Esophagus (tissue), 2 donors: Measurements from ENCODE around the gene DCTPP1. TPM values are rescaled to one million over a fixed set of nuclear protein-coding genes. Genes with fewer than 3 reads are reported as not detected.
"Not testable (repeated sequence)": the region's sequence is repeated elsewhere in the genome, so short reads cannot be mapped to it uniquely, and the experiment has no call there.

Source experiments
- H3K27ac ChIP-seq, 2 donors: one replicate each; pipeline ENCODE4 v1.5.1; 2013; ENCODE audit warnings: low read depth in 2 of 2, mild to moderate bottlenecking in 2 of 2, inconsistent platforms in 1 of 2, low read length in 1 of 2, moderate library complexity in 1 of 2
- H3K27me3 ChIP-seq, 2 donors: one replicate each; pipeline ENCODE4 v1.6.1; 2013; ENCODE audit warnings: low read length in 2 of 2, control low read depth in 1 of 2, mild to moderate bottlenecking in 1 of 2; ENCODE audit not compliant: insufficient read depth in 2 of 2, control insufficient read depth in 1 of 2
- H3K36me3 ChIP-seq, 2 donors: one replicate each; pipeline ENCODE4 v1.6.1; 2013; ENCODE audit warnings: low read length in 1 of 2; ENCODE audit not compliant: control insufficient read depth in 2 of 2, insufficient read depth in 2 of 2
- H3K4me1 ChIP-seq, 2 donors: one replicate each; pipeline ENCODE4 v1.6.1; 2013; ENCODE audit warnings: low read length in 1 of 2; ENCODE audit not compliant: control insufficient read depth in 2 of 2, insufficient read depth in 2 of 2
- H3K4me3 ChIP-seq, 2 donors: one replicate each; pipeline ENCODE4 v1.5.1; 2013; ENCODE audit warnings: low read length in 2 of 2, mild to moderate bottlenecking in 2 of 2, low read depth in 1 of 2, moderate library complexity in 1 of 2
- H3K9me3 ChIP-seq, 2 donors: one replicate each; pipeline ENCODE4 v1.6.1; 2013; ENCODE audit warnings: mild to moderate bottlenecking in 2 of 2, low read depth in 1 of 2, low read length in 1 of 2, moderate library complexity in 1 of 2; ENCODE audit not compliant: control insufficient read depth in 2 of 2, insufficient read depth in 1 of 2
- WGBS, 2 donors: extraction: QIAGEN DNeasy Blood & Tissue Kit; methylation state at CpG; one replicate each; pipeline ENCODE4 v1.1.7; 2013; 5-methylcytosine and 5-hydroxymethylcytosine counted together
- polyA plus RNA-seq, 2 donors: library from polyadenylated mRNA; stranded (reverse); fragments of 200-250 nt; gene quantifications; one replicate each; pipeline ENCODE4 v1.2.3, GENCODE V29; 2013
- donor health status: healthy with polysubstance abuse.
- donor health status: Bipolar disorder and iron deficiency.

DCTPP1 gene
- polyA plus RNA-seq, 2 donors = 9.5 to 32.6 TPM

DNA sequence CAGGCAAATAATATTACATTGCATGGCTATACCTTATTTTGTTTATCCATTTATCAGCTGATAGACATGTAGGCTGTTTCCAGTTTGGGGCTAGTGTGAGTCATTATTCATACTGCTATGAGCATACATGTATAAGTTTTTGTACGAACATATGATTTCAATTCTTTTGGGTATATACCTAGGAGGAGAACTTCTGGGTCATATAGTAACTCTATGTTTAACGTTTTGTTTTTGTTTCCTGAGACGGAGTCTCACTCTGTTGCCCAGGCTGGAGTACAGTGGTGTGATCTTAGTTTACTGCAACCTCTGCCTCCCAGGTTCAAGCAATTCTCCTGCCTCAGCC, 40.3 kb upstream of the DCTPP1 start:
- WGBS, 2 donors = 72 to 78% methylated on average over 3 of the region's 3 CpGs
- H3K36me3 ChIP-seq = no peaks in the 10 kb centered on the region
- no peak overlapping the region for H3K27ac ChIP-seq
- no peak overlapping the region for H3K4me3 ChIP-seq
- H3K27me3 ChIP-seq = no peaks in the 10 kb centered on the region
- H3K4me1 ChIP-seq = no peaks in the 10 kb centered on the region
- H3K9me3 ChIP-seq = no peaks in the 10 kb centered on the region

DNA sequence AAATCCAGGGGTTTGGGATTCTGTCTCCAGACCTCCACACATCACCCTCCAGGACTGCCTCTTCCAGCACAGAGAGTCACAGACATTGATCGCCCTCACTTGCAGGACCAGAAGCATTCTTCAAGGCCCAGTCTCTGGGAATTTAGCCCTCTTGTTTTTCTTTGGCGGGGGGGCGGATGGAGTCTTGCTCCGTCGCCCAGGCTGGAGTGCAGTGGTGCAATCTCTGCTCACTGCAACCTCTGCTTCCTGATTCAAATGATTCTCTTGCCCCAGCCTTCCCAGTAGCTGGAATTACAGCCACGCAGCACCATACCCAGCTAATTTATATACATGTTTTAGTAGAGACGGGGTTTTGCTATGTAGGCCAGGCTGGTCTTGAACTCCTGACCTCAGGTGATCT, 34.2 kb upstream of the DCTPP1 start:
- Histone ChIP-seq H3K9me3 (no peaks in the 10 kb centered on the region), H3K4me1 (no peaks in the 10 kb centered on the region), H3K27me3 (no peaks in the 10 kb centered on the region), H3K4me3 (no peak overlapping the region), H3K27ac (no peak overlapping the region), H3K36me3 (no peaks in the 10 kb centered on the region)
- 91 to 92% methylated on average over 7 of the region's 7 CpGs for WGBS, 2 donors

DNA sequence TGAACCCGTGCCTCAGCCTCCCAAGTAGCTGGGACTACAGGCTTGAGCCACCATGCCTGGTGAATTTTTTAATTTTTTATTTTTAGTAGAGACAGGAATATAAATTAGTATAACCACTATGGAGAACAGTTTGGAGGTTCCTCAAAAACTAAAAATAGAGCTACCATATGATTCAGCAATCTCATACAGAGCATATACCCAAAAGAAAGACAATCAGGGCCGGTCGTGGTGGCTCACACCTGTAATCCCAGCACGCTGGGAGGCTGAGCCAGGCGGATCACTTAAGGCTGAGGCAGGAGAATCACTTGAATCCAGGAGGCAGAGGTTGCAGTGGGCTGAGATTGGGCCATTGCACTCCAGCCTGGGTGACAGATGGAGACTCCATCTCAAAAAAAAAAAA, 31.6 kb upstream of the DCTPP1 start:
- not testable (repeated sequence) for H3K36me3 ChIP-seq, H3K27ac ChIP-seq, H3K9me3 ChIP-seq, H3K4me1 ChIP-seq, H3K4me3 ChIP-seq, H3K27me3 ChIP-seq
- 86 to 89% methylated on average over 5 of the region's 5 CpGs for WGBS, 2 donors

DNA sequence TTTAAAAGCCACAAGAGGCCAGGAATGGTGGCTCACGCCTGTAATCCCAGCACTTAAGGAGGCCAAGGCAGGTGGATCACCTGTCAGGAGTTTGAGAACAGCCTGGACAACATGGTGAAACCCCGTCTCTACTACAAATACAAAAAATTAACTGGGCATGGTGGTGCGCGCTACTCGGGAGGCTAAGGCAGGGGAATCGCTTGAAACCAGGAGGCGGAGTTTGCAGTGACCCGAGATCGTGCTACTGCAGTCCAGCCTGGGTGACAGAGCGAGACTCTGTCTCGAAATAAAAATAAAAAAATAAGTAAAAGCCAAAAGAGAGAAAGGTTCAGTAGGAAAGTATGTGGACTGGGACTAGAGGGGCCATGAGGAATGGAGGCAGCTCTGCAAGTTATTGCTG, 29.6 kb upstream of the DCTPP1 start:
- Histone ChIP-seq H3K27ac (no peak overlapping the region), H3K4me3 (no peak overlapping the region), H3K27me3 (no peaks in the 10 kb centered on the region), H3K36me3 (no peaks in the 10 kb centered on the region), H3K4me1 (no peaks in the 10 kb centered on the region), H3K9me3 (no peaks in the 10 kb centered on the region)
- 83 to 87% methylated on average over 11 of the region's 11 CpGs for WGBS, 2 donors

DNA sequence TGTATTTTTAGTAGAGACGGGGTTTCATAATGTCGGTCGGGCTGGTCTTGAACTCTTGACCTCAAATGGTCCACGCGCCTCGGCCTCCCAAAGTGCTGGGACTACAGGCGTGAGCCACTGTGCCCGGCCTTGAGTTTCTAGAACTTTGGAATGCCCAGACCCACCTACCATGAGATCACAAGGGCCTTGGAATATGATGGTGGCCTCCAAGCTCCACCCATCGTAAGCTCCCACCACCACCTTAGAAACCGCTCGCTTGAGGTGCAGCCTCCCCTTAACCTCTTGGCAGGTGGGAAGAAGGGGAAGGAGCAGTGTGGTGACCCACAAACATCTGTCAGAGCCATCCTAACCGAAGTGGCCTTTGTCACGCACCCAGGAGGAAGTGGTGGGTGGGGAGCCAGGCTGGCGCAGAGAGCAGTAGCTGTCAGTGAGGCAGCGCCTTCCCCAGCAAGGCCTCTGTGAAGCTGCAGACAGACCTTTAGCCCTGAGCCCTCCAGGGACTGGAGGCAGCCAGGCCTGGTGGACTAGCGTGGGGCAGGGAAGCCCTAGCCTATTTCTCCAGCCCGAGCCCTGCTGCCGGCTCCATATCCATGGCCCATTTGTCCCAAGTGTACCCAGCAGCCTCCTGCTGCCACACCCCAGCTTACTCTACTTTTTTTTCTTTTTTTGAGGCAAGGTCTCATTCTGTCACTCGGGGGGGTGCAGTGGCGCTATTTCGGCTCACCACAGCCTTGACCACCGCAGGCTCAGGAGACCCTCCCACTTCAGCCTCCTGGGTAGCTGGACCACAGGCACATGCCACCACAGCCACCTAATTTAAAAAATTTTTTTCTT, 28.9 kb upstream of the DCTPP1 start:
- Histone ChIP-seq H3K9me3 (no peaks in the 10 kb centered on the region), H3K27ac (no peak overlapping the region), H3K4me1 (no peaks in the 10 kb centered on the region), H3K4me3 (no peak overlapping the region), H3K36me3 (no peaks in the 10 kb centered on the region), H3K27me3 (no peaks in the 10 kb centered on the region)
- 70 to 74% methylated on average over 22 of the region's 22 CpGs for WGBS, 2 donors

DNA sequence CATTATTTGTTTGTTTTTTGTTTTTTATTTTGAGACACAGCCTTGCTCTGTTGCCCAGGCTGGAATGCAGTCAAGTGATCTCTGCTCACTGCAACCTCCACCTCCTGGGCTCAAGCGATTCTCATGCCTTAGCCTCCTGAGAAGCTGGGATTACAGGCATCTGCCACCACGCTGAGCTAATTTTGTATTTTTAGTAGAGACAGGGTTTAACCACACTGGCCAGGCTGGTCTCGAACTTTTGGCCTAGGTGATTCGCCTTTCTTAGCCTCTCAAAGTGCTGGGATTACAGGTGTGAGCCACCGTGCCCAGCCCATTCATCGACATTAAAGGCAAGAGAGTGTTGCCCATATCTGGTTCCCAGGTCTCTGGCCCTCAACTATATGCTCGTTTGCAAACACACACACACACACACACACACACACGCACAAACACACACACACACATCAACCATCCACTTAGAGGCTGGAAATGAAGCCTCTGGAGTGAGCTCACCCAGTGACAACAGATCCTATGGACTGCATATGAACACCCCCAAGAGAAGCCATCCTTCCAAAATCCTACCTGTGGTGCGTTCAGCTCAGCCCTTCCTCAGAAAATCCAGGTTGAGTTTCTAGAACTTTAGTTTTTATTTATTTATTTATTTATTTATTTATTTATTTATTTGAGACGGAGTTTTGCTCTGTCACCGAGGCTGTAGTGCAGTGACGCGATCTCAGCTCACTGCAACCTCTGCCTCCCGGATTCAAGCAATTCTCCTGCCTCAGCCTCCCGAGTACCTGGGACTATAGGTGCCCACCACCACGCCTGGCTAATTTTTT, 28.1 kb upstream of the DCTPP1 start:
- Histone ChIP-seq H3K27me3 (no peaks in the 10 kb centered on the region), H3K4me3 (no peak overlapping the region), H3K27ac (no peak overlapping the region), H3K4me1 (no peaks in the 10 kb centered on the region), H3K36me3 (no peaks in the 10 kb centered on the region), H3K9me3 (no peaks in the 10 kb centered on the region)
- 89 to 91% methylated on average over 16 of the region's 16 CpGs for WGBS, 2 donors

DNA sequence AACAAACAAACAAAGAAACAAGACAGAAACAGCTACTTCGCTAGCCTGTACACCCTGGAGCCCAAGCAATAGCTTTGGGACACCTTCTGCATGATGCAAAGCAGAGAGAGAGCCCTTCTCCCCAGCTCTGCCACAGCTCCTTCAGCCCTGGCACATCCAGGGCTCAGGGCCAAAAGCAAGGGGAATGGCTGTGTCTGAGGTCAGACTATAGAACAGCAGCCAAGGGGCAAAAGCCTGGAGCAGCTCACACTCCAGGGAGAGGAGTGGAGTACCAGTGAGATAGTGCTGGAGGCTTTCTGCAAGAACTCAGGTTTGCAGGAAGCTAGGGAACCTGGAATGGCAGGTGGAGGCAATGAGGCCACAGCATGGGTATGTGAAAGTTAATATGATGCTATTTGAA, 27.4 kb upstream of the DCTPP1 start:
- Histone ChIP-seq H3K36me3 (no peaks in the 10 kb centered on the region), H3K27me3 (no peaks in the 10 kb centered on the region), H3K4me1 (no peaks in the 10 kb centered on the region), H3K4me3 (no peak overlapping the region), H3K27ac (no peak overlapping the region), H3K9me3 (no peaks in the 10 kb centered on the region)
- WGBS, 2 donors = 86 to 94% methylated on average over 1 of the region's 1 CpG

DNA sequence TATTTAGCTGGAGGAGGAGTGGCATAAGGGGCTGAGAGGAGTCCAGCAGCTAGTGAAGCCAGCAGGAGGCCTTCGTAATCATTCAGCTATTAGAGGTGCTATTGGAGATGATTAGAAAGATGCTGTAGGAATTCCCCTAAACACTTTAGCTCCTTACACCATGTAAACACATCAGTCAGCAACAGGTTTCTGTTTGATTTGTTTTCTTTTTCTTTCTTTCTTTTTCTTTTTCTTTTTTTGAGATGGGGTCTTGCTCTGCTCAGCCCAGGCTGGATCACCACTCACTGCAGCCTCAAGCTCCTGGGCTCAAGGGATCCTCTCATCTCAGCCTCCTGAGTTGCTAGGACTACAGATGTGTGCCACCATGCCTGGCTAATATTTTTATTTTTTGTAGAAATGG, 26.5 kb upstream of the DCTPP1 start:
- Histone ChIP-seq H3K4me3 (no peak overlapping the region), H3K4me1 (no peaks in the 10 kb centered on the region), H3K27ac (no peak overlapping the region), H3K36me3 (no peaks in the 10 kb centered on the region), H3K27me3 (no peaks in the 10 kb centered on the region), H3K9me3 (no peaks in the 10 kb centered on the region)
- WGBS, 2 donors = 84% methylated on average over 1 of the region's 1 CpG

DNA sequence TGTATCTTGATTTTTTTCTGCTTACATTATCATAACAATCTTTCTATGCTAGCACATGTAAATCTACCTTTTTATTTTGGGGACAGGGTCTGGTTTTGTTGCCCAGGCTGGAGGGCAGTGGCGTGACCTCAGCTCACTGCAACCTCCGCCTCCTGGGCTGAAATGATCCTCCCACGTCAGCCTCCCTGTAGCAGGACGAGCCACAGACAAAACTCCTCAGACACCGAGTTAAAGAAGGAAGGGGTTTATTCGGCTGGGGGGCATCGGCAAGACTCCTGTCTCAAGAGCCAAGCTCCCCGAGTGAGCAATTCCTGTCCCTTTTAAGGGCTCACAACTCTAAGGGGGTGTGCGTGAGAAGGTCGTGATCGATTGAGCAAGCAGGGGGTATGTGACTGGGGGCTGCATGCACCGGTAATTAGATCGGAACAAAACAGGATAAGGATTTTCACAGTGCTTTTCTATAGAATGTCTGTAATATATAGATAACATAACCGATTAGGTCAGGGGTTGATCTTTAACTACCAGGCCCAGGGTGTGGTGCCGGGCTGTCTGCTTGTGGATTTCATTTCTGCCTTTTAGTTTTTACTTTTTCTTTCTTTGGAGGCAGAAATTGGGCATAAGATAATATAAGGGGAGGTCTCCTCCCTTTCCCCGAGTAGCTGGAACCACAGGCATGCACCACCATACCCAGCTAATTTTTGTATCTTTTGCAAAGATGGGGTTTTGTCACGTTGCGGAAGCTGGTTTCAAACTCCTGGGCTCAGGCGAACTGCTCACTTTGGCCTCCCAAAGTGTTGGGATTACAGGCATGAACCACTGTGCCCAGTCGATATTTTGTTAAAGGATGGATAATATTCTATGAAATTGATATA, 23.1 kb upstream of the DCTPP1 start:
- not testable (repeated sequence) for H3K4me1 ChIP-seq, H3K27ac ChIP-seq, H3K4me3 ChIP-seq, H3K9me3 ChIP-seq, H3K36me3 ChIP-seq, H3K27me3 ChIP-seq
- 72 to 80% methylated on average over 20 of the region's 20 CpGs for WGBS, 2 donors
